Ammon's horn (tissue), 1 donor: ENCODE measurements around the gene HELZ.
"Not testable (repeated sequence)": the region's sequence is repeated elsewhere in the genome, so short reads cannot be mapped to it uniquely, and the experiment has no call there.

Experiments
- DNase-seq: peaks from one replicate; pipeline ENCODE4 v3.0.0-alpha.2; 2016; ENCODE audit warnings: low spot score

HELZ gene

GRCh38 chr17:67229109-67229955 lies 15.7 kb downstream of the HELZ start:
- DNase-seq = no peak

DNA sequence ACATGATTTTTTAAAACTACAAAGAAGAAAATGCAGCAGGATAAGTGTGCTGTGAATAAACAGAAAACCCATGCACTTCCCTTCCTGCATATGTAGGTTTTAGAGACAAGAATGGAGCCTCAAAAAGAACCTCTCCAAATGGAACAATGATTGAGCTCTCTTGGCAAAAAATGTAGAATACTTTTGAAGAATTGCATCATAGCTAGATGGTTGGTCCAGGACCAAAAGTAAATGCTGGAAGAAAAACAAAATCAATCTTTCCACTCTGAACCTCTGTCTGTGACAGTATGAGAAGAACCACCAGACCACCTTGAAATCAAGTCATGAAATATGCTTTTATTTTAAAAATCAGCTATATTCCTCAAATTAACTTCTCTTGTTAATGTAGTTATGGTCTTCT lies 17.5 kb downstream of the HELZ start:
- DNase-seq = no peak

GRCh38 chr17:67225316-67225715 lies 19.7 kb downstream of the HELZ start:
- no peak for DNase-seq

DNA sequence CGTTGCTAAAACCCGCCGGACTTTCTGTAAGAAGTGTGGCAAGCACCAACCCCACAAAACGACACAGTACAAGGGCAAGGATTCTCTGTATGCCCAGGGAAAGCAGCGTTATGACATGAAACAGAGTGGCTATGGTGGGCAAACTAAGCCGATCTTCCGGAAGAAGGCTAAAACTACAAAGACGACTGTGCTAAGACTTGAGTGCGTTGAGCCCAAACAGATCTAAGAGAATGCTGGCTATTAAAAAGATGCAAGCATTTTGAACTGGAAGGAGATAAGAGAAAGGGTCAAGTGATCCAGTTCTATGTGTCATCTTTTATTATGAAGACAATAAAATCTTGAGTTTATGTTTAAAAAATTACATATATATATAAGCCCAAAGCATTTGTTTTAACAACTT lies 20.3 kb downstream of the HELZ start:
- no peak for DNase-seq

- no peak for DNase-seq
Measured at GRCh38 chr17:67223924-67224323, 21.1 kb downstream of the HELZ start.

- no peak for DNase-seq
Measured at GRCh38 chr17:67221062-67221998, 23.7 kb downstream of the HELZ start.

DNA sequence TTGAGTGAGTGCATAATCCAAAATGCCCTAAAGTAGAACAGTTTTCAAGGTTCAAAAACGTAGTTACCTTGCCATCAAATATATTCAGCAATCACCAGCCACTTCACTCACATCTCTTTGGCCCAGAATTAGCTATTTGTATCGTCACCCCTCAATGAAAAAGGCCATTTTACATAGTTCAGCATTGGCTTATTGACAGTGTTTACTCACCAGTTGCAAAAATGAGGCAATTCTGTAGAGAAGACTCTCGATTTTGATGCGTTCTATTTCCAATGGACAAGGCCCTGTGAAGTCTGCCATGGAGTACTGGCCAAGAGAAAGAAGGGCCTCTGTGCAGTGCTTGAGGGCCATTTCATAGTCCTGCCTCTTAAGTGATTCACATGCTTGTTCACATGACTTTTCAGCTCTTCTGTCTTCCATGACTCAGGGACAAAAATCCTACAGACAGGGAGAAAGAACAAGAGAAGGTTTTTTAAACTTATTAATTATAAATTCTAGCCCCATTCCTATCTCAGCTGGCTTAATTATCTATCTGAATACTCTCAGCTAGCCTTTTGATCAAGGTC lies 26.5 kb downstream of the HELZ start:
- peak; percentile 25 for DNase-seq

DNA sequence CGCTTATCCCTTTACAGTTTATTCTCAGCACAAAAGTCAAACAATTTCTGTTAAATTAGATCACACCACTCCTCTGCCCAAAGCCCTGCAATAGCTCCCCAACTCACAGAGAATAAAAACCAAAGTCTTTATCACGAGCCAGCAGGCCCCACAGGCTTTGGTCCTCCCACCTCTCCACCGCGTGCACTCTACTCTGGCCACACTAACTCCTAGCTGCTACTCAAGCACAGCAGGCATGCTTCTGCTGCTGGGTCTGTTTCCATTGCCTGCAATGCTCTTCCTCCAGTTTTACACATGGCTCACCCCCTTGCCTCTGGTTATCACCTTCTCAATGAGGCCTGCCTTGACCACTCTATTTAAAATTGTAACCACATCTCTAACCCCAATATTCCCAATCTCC lies 27.6 kb downstream of the HELZ start:
- no peak for DNase-seq

- DNase-seq = no peak
Measured at GRCh38 chr17:67216578-67217320, 28.2 kb downstream of the HELZ start.

DNA sequence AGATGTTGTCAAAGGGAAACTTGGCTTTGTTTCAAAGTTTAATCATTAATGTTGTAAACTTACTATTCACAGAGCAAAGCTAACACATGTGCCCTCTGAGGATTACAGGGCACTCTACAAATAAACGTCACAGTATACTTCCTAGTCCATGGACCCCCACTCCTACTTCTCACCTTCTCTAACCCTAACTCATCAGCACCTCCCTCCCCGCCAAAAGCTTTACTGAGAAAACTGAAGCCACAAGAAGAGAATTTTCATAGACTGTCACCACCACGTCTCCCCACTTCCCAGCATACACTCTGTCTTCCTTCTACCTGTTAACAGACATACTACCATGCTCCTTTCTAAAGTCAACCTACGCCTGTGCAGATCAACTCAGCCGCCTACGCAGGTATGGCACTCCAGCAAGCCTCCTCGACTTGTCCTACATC lies 29.0 kb downstream of the HELZ start:
- DNase-seq = no peak

DNA sequence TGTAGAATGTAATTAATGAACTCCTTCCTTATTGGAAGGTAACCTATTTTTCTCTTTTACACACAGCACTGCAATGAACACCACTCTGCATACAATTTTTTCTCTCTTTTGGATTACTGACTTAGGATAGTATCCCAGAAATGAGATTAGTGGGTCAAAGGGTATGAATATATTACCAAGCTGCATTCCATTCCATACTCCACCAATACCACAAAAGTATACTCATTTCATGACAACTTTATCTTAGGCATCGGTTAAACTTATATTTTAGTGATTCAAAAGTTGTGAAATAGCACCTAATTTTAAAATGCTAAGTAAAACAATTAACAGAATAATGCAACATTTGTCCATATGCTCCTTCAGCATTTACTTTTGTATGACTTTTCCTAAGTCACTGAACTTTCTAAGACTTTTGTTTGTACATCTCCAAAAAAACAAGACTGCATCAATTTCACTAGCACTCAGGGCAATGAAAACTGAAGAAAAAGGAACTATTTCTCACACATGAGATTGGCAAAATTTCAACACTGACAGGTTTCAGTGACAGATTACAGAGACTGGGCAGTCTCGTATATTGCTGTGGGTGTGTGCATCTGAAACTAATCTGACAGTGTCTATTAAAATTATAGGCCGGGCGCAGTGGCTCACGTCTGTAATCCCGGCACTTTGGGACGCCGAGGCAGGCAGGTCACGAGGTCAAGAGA lies 32.1 kb downstream of the HELZ start:
- DNase-seq = no peak

DNA sequence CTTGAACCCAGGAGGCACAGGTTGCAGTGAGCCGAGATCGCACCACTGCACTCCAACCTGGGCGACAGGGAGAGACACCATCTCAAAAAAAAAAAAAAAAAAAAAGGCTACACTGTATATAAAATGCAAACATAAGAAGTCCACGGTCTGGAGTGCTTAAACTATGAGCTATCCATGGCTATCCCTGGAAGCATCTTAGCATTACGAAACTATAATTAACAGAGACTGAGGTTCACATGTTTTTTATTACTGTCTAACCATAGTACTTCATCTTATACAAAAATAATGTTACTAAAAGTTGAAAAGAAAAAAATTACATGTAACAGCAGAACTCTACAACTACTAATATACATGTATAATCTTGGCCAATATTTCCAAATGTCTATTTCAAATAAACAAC lies 32.8 kb downstream of the HELZ start:
- DNase-seq = no peak

DNA sequence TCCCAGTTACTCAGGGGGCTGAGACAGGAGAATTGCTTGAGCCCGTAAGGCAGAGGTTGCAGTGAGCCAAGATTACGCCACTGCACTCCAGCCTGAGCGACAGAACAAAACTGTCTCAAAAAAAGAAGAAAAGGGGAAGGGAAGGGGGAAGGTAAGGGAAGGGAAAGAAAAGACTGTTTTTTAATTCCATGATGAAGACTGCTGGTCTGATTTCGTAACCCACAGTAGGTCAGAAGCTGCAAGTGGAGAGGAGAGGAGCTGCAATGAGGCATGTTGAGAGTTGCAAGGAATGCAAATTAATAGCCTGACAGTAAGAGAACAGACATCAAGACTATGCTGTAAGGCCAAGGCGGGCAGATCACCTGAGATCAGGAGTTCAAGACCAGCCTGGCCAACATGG lies 33.3 kb downstream of the HELZ start:
- DNase-seq = no peak

GRCh38 chr17:67210915-67211314 lies 34.1 kb downstream of the HELZ start:
- no peak for DNase-seq

- no peak for DNase-seq
Measured at GRCh38 chr17:67208232-67208631, 36.8 kb downstream of the HELZ start.

GRCh38 chr17:67203818-67204217 lies 41.2 kb downstream of the HELZ start:
- DNase-seq = no peak

DNA sequence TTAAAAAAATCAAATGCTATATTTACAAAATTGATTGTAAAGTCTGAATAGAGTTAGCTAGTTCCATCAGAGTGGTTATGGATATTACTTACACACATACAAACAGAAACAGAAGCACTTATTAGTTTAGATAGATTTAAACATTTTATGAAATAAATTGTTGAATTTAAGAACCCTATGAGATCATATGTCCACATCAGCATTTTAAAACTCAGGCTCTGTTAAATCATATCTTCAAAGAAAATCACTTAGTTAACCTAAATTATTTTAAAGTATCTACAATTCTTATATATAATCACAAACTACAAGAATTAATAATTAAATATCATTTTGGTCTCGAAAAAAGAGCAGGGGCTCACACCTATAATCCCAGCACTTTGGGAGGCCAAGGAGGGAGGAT lies 42.5 kb downstream of the HELZ start:
- no peak for DNase-seq

GRCh38 chr17:67200727-67201301 lies 44.2 kb downstream of the HELZ start:
- no peak for DNase-seq

- no peak for DNase-seq
Measured at GRCh38 chr17:67198131-67198530, 46.9 kb downstream of the HELZ start.

DNA sequence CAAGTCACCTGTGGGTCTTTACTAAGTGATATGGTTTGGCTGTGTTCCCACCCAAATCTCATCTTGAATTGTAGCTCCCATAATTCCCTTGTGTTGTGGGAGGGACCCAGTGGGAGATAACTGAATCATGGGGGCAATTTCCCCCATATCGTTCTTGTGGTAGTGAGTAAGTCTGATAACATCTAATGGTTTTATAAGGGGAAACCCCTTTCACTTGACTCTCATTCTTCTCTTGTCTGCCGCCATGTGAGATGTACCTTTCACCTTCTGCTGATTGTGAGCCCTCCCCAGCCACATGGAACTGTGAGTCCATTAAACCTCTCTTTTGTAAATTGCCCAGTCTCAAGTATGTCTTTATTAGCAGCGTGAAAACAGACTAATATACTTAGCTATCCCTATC lies 48.0 kb downstream of the HELZ start:
- not testable (repeated sequence) for DNase-seq

- no peak for DNase-seq
Measured at GRCh38 chr17:67196422-67196821, 48.6 kb downstream of the HELZ start.
